H1 (cell line): ENCODE data around the gene ARL3.

Experiments
- CHD2 ChIP-seq: IDR thresholded peaks from 2 replicates; pipeline ENCODE4 v1.6.1; 2012; ENCODE audit warnings: low read length, improper control_type of control experiment
- CTCF ChIP-seq, 3 experiments: IDR thresholded peaks; 1 replicate in 2 of 3; 2 replicates in 1 of 3; pipeline versions ENCODE4 v1.5.1 to v1.6.1; 2011; ENCODE audit warnings: low read length in 3 of 3, mild to moderate bottlenecking in 3 of 3, inconsistent platforms in 2 of 3, low read depth in 1 of 3, moderate library complexity in 1 of 3; ENCODE audit not compliant: insufficient read depth in 1 of 3; ENCODE audit errors: control extremely low read depth in 1 of 3
- EZH2 ChIP-seq: fragments of 200-600 bp; sonication (generic); IDR thresholded peaks from 2 replicates; pipeline ENCODE4 v1.7.1; 2012; ENCODE audit warnings: low read depth, mild to moderate bottlenecking, moderate library complexity, low read length, inconsistent platforms; ENCODE audit not compliant: severe bottlenecking
- HDAC2 ChIP-seq, 2 experiments: fragments of 300-600 bp in 1 of 2; sonication (generic) in 1 of 2; IDR thresholded peaks; 2 replicates each; pipeline ENCODE4 v1.6.1; 2011 to 2012; ENCODE audit warnings: low read depth in 2 of 2, low read length in 2 of 2, mild to moderate bottlenecking in 2 of 2, moderate library complexity in 2 of 2, borderline replicate concordance in 1 of 2, inconsistent platforms in 1 of 2
- POLR2AphosphoS5 ChIP-seq: IDR thresholded peaks from 2 replicates; pipeline ENCODE4 v1.6.1; 2011; ENCODE audit warnings: low read depth, low read length
- RAD21 ChIP-seq, 2 experiments: IDR thresholded peaks in 1 of 2; conservative IDR thresholded peaks in 1 of 2; 2 replicates each; pipeline ENCODE4 v1.6.1; 2011; ENCODE audit warnings: low read depth in 2 of 2, low read length in 2 of 2, improper control_type of control experiment in 1 of 2, inconsistent platforms in 1 of 2, mild to moderate bottlenecking in 1 of 2, moderate library complexity in 1 of 2
- RNF2 ChIP-seq: fragments of 200-900, 300-1000 bp; sonication (generic); IDR thresholded peaks from 2 replicates; pipeline ENCODE4 v1.7.1; 2016; ENCODE audit warnings: borderline replicate concordance, low read depth, mild to moderate bottlenecking, antibody characterized with exemption, low read length; ENCODE audit not compliant: poor library complexity, severe bottlenecking; ENCODE audit errors: missing control alignments
- SIN3A ChIP-seq, 2 experiments: IDR thresholded peaks in 1 of 2; conservative IDR thresholded peaks in 1 of 2; 2 replicates each; pipeline ENCODE4 v1.6.1; 2011 to 2012; ENCODE audit warnings: low read length in 2 of 2, improper control_type of control experiment in 1 of 2, low read depth in 1 of 2, mild to moderate bottlenecking in 1 of 2
- SIX5 ChIP-seq: IDR thresholded peaks from 2 replicates; pipeline ENCODE4 v1.6.1; 2011; ENCODE audit warnings: mild to moderate bottlenecking, low read depth, low read length
- USF2 ChIP-seq: IDR thresholded peaks from 2 replicates; pipeline ENCODE4 v1.6.1; 2011; ENCODE audit warnings: low read length, improper control_type of control experiment
- YY1 ChIP-seq: IDR thresholded peaks from 2 replicates; pipeline ENCODE4 v1.6.1; 2011; ENCODE audit warnings: low read depth, mild to moderate bottlenecking, low read length

GRCh38 chr10:102723989-102724388 lies 9.8 kb upstream of the ARL3 start:
- TF ChIP-seq EZH2 (no peak), CTCF (IDR thresholded peaks at IDR 0.05; ENCODE audit: control extremely low read depth in 1 of 3, insufficient read depth in 1 of 3, low read depth in 1 of 3, low read length in 3 of 3) (no peak), POLR2AphosphoS5 (no peak), USF2 (no peak), RNF2 (no peak), HDAC2 (IDR thresholded peaks at IDR 0.05; ENCODE audit: borderline replicate concordance in 1 of 2, low read depth in 2 of 2, low read length in 2 of 2) (no peak), RAD21 (IDR thresholded peaks at IDR 0.05 in 1 of 2, conservative IDR thresholded peaks at IDR 0.05 in 1 of 2; ENCODE audit: low read depth in 2 of 2, low read length in 2 of 2) (no peak), SIN3A (conservative IDR thresholded peaks at IDR 0.05 in 1 of 2, IDR thresholded peaks at IDR 0.05 in 1 of 2; ENCODE audit: low read depth in 1 of 2, low read length in 2 of 2) (no peak), YY1 (no peak), SIX5 (no peak), CHD2 (no peak)
